GM18499 (cell line): ENCODE data around the gene ZNF132.
"Not testable (repeated sequence)": the region's sequence is repeated elsewhere in the genome, so short reads cannot be mapped to it uniquely, and the experiment has no call there.

Source experiments
- ATAC-seq: cut with Tn5 transposase; IDR thresholded peaks from one replicate; pipeline ENCODE4 v1.9.1; 2021; ENCODE audit warnings: moderate number of reproducible peaks; ENCODE audit not compliant: insufficient read depth, unreplicated experiment

Gene ZNF132

GRCh38 chr19:58468216-58468839 is 28.4 kb upstream of the ZNF132 start:
- no peak for ATAC-seq

DNA sequence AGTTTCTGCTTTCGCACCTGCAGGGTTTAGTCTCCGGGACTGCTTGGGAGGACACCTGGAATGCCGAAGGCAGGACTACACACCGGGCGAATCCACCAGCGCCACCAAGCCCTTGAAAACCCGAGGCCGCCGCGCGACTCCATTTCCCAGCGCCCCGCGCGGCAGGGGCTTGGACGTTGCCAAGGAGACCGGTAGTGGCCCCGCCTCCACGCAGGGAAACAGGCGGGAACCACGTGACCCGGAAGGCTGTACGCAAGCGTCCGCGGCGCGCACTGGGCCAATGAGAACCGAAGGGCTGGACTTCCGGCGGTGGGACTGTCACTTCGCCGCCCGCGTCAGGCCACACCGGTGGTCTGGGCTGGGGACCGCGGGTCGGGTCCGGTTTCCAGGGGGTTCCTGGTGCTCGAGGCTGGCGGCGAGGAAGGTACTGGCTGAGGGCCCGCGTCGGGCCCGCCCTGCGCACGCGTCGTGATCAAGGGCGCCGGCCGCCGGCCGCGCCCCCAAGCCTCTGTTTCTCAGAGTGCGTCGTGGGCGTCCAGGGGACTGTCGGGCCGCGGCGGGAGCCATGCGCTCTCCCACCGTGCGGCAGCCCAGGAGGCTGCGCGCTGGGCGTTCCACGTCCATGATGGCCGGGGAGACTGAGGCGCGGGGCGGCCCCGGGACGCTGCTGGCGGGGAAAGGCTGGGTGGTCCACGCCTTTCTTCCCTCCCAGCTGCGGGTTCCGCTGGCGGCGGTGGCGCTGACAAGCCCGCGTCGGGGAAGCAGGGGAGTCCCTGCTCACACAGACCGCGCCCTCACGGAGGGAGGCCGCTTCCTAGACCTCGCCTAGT is 27.0 kb upstream of the ZNF132 start, which contains the start of gene ZNF324:
ZNF324 (plus strand) TSS at position 321 of the 830 bp plus-strand sequence. CDS start 2,106 bp downstream, outside the sequence.
- peak; percentile 78 for ATAC-seq

GRCh38 chr19:58466089-58466759 is 26.3 kb upstream of the ZNF132 start:
- ATAC-seq, result no peak

DNA sequence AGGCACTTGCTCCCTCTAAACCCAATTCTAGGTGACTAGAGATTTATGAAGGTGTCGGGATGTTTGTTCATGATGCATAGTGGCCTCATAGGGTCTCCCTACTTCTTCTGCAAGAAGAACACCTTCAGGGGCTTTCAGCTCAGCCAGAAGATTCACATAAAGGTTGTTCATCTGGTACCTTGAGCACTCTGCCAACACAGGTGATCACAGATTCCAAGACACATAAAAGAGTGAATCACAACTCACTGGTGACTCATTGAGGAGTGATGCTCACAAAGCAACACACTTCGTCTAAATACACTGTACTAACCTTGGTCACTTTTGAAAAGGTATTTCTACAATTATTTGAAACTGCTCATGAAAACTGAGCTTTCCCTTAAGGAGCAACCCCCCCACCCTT is 20.1 kb upstream of the ZNF132 start:
- ATAC-seq, result no peak

- no peak for ATAC-seq
Measured at GRCh38 chr19:58456111-58456510, 16.2 kb upstream of the ZNF132 start.

DNA sequence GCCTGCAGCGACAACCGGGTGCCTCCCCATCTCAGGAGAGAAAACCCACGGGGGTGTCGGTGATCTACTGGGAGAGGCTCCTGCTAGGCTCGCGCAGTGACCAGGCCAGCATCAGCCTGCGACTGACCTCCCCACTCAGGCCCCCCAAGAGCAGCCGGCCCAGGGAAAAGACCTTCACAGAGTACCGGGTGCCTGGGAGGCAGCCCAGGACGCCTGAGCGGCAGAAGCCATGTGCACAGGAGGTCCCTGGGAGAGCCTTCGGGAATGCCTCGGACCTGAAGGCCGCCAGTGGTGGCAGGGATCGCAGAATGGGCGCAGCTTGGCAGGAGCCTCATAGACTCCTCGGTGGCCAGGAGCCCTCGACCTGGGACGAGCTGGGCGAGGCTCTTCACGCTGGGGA is 15.4 kb upstream of the ZNF132 start:
- ATAC-seq, result no peak

GRCh38 chr19:58453743-58454142 is 13.8 kb upstream of the ZNF132 start:
- ATAC-seq, result no peak

DNA sequence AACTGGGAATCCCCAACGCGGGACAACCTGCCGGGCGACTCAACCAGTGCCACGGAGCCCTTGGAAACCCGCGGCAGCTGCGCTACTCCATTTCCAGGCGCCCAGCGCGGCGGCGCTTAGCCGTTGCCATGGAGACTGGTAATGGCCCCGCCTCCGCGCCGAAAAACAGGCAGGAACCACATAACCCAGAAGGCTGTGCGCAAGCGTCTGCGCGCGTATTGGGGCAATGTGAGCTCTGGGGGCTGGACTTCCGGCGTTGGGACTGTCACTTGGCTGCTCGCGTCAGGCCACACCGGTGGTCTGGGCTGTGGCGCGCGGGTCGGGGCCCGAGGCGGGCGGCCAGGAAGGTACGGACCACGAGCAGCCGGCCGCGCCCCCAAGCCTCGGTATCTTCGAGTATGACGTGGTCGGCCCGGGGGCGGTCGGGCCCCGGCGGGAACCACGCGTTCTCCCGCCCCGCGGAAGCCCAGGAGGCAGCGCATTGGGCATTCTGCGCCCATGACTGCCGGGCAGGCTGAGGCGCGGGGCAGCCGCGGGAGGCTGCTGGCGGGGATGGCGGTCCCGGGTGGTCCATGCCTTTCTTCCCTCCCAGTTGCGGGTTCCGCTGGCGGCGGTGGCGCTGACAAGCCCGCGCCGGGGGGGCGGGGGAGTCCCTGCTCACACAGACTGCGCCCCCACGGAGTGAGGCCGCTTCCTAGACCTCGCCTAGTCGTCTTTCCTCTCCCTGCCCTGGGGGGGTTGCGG is 11.6 kb upstream of the ZNF132 start, which contains the start of gene ZNF324B:
ZNF324B (plus strand) TSS at position 265 of the 744 bp plus-strand sequence. CDS start 2,080 bp downstream, outside the sequence.
- ATAC-seq, result peak; percentile 62

DNA sequence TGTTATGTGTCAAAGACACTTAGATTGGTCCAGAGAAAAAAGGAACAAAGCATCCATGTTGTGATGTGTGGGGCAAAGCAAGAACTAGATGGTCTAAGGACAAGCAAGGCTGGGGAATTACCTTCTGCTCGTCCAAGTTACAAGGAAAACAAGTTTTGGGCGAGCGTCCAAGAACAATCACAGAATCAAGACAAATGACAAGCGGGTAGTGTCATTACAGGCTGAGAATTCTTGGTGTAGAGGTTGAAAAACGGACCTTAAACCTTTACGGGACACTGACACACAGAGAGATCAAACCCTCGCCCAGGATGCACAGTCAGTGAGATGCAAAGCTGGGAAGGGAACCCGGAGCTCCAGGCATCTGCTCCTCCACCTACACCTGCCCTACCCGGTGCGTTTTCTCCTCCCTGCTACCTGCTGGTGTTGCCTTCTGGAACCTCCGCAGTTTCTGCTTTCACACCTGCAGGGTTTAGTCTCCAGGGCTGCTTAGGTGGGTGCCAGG is 11.0 kb upstream of the ZNF132 start:
- ATAC-seq, result no peak

- not testable (repeated sequence) for ATAC-seq
Measured at GRCh38 chr19:58449980-58450379, 10.0 kb upstream of the ZNF132 start.

DNA sequence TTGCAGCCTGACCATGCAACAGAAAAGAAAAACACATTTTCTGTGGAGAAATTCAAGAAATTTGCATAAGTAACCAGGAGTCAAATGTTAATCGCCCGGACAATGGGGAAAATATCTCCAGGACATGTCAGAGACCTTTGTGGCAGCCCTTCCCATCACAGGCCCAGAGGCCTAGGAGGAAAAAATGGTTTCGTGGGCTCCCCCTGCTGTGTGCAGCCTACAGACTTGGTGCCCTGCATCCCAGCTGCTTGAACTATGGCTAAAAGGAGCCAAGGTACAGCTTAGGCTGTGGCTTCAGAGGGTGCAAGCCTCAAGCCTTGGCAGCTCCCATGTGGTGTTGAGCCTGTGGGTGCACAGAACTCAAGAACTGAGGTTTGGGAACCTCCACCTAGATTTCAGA is 8.9 kb upstream of the ZNF132 start:
- not testable (repeated sequence) for ATAC-seq

DNA sequence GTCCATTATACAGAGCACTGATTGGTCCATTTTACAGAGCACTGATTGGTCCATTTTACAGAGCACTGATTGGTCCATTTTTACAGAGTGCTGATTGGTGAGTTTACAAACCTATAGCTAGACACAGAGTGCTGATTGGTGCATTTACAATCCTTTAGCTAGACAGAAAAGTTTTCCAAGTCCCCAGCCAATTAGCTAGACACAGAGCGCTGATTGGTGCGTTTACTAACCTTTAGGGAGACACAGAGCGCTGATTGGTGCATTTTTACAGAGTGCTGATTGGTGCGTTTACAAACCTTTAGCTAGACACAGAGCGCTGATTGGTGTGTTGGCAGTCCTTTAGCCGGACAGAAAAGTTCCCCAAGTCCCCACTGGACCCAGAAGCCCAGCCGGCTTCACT is 3.0 kb upstream of the ZNF132 start:
- ATAC-seq, result not testable (repeated sequence)

DNA sequence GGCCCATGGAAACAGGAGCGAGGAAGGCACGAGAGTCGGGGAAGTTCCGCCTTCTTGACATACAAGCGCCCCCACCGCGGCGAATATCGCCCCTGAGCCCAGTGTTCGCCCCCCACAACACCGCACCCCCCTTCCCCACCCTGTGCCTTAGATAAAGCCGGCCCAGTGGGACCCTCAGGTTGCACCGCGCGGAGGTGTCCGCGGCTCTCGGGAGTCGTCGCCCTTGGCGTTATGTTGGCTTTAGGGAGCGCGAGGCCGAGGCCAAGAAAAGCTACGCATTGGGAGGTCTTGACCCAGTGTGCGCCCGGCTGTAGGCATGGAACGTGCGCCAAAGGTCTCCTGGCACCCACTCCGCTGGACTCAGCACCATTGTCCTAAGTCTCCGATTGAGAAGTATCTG is 603 bp upstream of the ZNF132 start:
- no peak for ATAC-seq

- ATAC-seq, result no peak
Measured at GRCh38 chr19:58434217-58434616, 5.7 kb downstream of the ZNF132 start.

- no peak for ATAC-seq
Measured at GRCh38 chr19:58429745-58430144, 10.2 kb downstream of the ZNF132 start.

DNA sequence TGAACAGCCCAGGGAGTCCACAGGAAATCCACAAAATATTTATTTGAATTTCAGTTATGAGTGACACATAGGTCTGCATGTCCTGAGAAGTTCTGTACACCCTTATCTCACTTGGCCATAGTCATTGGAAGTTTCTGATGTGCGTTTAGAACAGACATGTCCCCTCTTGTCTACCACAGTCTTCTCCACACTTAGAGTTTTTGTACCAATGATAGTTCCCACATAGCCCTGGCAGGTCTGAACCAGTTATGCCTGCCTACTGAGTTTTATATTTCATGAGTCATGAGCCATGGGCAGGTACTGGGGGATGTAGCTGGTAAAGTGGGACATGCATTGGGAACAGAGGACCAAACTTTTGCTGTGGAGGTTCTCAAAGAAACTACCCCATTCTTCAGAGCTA is 11.3 kb downstream of the ZNF132 start:
- ATAC-seq, result no peak

- ATAC-seq, result no peak
Measured at GRCh38 chr19:58417071-58417470, 22.9 kb downstream of the ZNF132 start.

DNA sequence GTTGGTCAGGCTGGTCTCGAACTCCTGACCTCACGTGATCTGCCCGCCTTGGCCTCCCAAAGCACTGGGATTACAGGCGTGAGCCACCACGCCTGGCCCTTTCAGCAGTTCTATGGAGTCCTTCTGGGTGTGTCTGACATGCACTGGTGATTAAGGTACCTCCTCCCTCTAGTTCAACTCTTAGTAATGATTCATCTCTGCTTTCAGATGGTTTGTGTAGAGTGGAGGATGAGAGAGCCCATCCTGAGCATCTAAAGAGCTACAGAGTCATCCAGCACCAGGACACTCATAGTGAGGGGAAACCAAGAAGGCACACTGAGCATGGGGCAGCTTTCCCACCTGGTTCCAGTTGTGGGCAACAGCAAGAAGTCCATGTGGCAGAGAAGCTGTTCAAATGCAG is 23.3 kb downstream of the ZNF132 start:
- ATAC-seq, result no peak

DNA sequence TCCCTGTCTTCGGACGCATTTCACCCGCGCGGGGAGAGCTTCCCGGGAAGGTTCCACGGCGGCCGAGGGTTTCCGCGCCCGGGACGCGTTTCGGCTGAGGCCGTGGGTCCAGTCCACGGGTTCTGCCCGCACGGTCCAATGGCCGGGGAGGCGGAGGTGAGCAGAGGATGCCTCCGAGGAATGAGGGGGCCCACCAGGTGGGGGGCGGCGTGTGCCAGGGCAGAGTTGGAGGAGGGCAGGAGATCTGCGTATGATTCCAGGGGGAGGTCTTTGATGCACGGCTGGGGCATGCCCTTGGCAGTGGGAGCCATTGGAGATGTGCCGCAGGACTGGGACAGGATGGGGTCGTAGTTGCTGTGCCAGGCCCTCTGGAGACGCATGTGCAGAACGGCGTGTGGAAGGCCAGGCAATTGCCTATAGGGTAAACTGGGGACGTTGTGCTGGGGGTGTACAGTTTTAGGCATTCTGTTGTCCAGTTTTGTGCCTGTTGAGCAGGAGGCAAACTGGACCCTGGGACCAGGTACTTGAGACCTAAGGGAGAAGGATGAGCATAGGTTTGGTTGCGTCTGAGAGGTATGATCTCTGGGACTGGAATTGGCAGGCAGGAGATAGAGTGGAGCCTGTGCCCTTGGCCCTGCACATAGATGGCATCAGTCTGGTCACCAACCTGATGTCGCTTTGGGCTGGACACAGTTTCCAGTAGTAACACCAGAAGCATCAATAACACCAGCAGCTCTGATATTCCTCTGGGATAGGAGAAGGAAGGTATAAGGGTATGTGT is 30.8 kb downstream of the ZNF132 start:
- no peak for ATAC-seq
